Suppressor macrophage treated with lipopolysaccharide for 1 hour (primary cell): ENCODE results near the gene ZBTB8B.
"Not testable (repeated sequence)": the region's sequence is repeated elsewhere in the genome, so short reads cannot be mapped to it uniquely, and the experiment has no call there.

Source experiments
- DNase-seq, 3 donors: peaks; one replicate each; pipeline ENCODE4 v3.0.0-alpha.2; 2020 to 2022

ZBTB8B gene

GRCh38 chr1:32464716-32465577, at the start of gene ZBTB8B:
Gene ZBTB8B (plus strand): TSS chr1:32465072. CDS start chr1:32470625, 5,553 bp downstream.
- no peak for DNase-seq

- no peak for DNase-seq
Observed at GRCh38 chr1:32421775-32422174, 43.1 kb upstream of the ZBTB8B start.

DNA sequence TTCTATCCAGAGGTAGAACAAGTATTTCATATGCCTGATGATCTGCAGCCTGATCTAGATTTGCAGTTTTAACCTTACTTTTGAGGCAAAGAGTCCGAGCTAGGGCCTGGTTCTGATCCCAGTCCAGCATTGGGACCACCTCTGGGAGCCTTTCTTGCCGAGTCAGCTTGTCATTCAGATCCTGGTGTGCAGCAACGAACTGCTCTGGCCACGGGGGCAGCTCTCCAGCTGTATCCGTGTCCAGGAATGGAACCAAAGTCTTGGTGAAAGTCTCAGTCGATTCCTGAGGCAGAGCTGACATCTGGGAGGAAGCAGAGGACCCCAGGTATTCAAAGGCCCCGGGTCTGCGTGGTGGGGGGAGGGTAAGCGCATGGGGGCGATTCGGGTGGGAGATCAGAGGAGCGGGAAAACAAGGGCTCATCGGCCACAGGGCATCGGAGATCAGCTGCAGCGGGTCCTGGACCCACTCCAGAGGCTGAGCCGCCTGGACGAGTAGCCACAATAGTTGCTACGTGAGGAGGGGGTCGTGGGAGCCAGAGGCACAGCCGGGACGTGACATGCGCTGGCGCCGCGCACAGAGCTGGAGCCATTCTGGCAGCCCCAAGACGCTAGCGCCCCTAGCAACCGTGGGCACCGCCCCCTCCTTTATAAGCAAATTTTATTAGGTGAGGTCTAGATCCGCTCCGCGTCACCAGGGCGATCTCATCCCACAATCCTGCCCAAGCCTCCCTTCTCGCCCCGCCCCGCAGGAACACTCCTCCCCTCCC, 38.2 kb upstream of the ZBTB8B start:
- no peak for DNase-seq

GRCh38 chr1:32427264-32427963, 37.5 kb upstream of the ZBTB8B start:
- no peak for DNase-seq

DNA sequence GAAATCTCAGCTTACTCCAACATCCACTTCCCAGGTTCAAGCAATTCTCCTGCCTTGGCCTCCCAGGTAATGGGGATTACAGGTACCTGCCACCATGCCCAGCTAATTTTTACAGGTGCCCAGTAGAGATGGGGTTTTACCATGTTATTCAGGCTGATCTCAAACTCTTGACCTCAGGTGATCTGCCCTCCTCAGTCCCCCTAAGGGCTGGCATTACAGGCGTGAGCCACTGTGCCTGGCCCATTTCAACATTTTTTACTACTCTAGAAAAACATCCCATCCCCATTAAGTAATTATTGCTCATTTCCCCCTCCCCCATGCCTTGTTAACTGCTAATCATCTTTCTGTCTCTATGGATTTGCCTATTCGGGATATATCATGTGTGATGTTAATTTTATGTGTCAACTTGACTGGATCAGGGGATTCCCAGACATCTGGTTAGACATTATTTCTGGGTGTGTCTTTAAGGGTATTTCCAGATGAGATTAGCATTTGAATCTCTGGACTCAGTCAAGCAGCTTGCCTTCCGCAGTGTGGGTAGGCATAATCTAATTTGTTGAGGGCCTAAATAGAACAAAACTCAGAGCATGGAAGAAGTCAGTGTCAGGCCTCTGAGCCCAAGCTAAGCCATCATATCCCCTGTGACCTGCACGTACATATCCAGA, 33.0 kb upstream of the ZBTB8B start:
- peak; percentile 42 to 72 (median 47) for DNase-seq

DNA sequence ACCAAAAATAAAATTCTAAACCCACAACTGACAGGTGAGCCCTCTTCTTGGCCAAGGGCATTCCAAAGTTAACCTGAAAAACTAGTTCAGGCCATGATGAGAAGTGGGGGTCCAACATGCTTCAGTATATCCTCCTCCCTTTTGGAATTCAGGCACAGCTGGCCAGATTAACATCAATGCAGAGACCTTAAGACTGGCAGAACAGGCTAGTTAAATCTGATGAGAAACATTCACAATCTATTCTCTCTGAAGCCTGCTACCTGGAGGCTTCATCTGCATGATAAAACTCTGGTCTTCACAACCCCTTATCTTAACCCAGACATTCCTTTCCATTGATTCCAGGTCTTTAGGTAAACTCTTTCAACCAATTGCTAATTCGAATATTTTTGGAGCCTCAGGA, 26.7 kb upstream of the ZBTB8B start:
- no peak for DNase-seq

DNA sequence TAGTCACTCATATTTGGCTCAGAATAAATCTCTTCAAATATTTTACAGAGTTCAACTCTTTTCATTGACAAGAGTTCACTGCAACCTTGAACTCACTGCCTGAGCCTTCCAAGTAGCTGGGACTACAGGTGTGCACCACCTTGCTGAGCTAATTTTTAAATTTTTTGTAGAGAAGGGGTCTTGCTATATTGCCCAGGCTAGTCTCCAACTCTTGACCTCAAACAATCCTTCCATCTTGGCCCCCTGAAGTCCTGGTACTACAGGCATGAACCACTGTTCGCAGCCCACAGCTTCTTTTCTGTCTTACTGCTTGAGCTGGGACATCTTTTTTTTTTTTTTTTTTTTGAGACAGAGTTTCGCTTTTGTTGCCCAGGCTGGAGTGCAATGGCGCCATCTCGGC, 26.1 kb upstream of the ZBTB8B start:
- DNase-seq, result not testable (repeated sequence)

GRCh38 chr1:32441467-32441866, 23.4 kb upstream of the ZBTB8B start:
- DNase-seq, result not testable (repeated sequence)

- DNase-seq, result no peak
Observed at GRCh38 chr1:32447469-32448185, 17.2 kb upstream of the ZBTB8B start.

- DNase-seq, result peak; percentile 63 to 72 (median 68)
Observed at GRCh38 chr1:32448186-32448772, 16.6 kb upstream of the ZBTB8B start.

- DNase-seq, result peak in 2 of 3 donors; percentile 13 to 43
Observed at GRCh38 chr1:32448773-32449456, 16.0 kb upstream of the ZBTB8B start.

DNA sequence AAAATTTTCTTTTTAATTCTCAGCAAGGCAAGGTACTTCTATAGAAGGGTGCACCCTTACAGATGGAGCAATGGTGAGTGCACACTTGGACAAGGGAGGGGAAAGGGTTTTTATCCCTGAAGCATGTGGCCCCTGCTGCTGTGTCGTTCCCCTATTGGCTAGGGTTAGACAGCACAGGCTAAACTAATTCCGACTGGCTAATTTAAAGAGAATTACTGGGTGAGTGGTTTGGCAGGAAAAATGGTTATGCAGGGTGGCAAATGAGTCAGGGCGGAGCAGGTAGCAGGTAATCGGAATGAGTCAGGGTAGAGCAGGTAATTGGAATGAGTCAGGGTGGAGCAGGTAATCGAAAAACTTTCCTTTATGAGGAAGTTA, 15.4 kb upstream of the ZBTB8B start:
- not testable (repeated sequence) for DNase-seq

GRCh38 chr1:32454726-32455125, 10.1 kb upstream of the ZBTB8B start:
- DNase-seq, result no peak

GRCh38 chr1:32455958-32456357, 8.9 kb upstream of the ZBTB8B start:
- no peak for DNase-seq

GRCh38 chr1:32458798-32459197, 6.1 kb upstream of the ZBTB8B start:
- DNase-seq, result not testable (repeated sequence)

DNA sequence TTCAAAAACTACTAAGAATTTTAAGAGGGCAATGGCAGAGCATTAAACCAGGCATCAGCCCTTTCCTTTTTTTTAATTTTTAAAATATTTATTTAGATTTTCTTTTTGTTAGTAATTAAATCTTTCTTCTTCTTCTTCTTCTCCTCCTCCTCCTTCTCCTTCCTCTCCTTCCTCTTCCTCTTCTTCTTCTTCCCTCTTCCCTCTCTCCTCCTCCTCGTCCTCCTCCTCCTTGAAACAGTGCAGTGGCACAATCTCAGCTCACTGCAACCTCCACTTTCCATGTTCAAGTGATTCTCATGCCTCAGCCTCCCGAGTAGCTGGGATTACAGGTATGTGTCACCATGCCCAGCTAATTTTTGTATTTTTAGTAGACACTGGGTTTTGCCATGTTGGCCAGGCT, 1.9 kb upstream of the ZBTB8B start:
- not testable (repeated sequence) for DNase-seq

GRCh38 chr1:32464191-32464715, 619 bp upstream of the ZBTB8B start:
- DNase-seq, result no peak

- peak; percentile 13 to 31 (median 29) for DNase-seq
Observed at GRCh38 chr1:32465578-32465933, 684 bp downstream of the ZBTB8B start.

DNA sequence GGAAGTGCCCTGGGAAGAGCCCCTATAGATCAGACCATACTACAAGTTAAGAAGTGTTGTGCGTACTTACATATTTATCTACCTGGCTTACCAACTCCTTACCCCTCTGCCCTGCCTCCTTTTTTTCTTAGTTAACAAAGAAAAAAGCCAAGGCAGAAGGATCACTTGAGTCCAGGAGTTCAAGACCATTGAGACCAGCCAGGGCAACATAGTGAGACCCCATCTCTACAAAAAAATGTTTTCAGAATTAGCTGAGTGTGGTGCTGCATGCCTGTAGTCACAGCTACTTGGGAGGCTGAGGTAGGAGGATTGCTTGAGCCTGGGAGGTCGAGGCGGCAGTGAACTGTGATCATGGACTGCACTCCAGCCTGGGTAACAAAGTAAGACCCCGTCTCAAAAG, 1.9 kb downstream of the ZBTB8B start:
- DNase-seq, result no peak

DNA sequence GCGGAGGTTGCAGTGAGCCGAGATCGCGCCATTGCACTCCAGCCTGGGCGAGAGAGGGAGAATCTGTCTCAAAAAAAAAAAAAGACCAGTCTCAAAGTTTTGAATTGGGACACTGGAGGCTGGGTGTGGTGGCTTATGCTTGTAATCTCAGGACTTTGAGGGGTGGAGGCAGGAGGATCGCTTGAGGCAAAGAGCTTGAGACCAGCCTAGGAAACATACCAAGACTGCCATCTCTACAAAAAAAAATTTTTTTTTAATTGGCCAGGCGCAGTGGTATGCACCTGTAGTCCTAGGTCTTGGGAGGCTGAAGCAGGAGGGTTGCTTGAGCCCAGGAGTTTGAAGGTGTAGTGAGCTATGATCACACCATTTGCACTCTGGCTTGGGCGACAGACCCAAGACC, 3.9 kb downstream of the ZBTB8B start:
- DNase-seq, result no peak

GRCh38 chr1:32470431-32470830, 5.6 kb downstream of the ZBTB8B start:
- DNase-seq, result no peak
